ENCODE results near the gene NMT1. TPM values are rescaled to one million over a fixed set of nuclear protein-coding genes. Genes with fewer than 3 reads are reported as not detected.

Gene NMT1
- total and polyA plus RNA-seq, 2 of the 13 experiments (the other 11 are each of a cell fraction or from before 2014, with no cell fraction given) = 75.7 to 142 TPM

- TF ChIP-seq NFIC (IDR thresholded peaks at IDR 0.05; ENCODE audit: low read length) = no peak
- TF ChIP-seq RBAK (CRISPR knock-in tag; IDR thresholded peaks at IDR 0.05) = no peak
- TF ChIP-seq THAP8 (CRISPR knock-in tag; IDR thresholded peaks at IDR 0.05; ENCODE audit: borderline replicate concordance) = 0 out of 2 replicates have a peak, but pooled peaks have one; percentile 32
- no peak for TF ChIP-seq RNF2 (conservative IDR thresholded peaks at IDR 0.05; ENCODE audit: low read depth)
- no peak for TF ChIP-seq FOXP1 (IDR thresholded peaks at IDR 0.05)
- peak; percentile 48; the same call in 1 of the 2 replicates for TF ChIP-seq FOXP1 (CRISPR knock-in tag; IDR thresholded peaks at IDR 0.05)
- TF ChIP-seq EZH2 (conservative IDR thresholded peaks at IDR 0.05; ENCODE audit: low read depth, low read length) = no peak
- TF ChIP-seq CEBPB (IDR thresholded peaks at IDR 0.05; ENCODE audit: borderline replicate concordance, low read depth, low read length) = peak; percentile 67; the same call in 1 of the 2 replicates
- TF ChIP-seq KLF13 (CRISPR knock-in tag; IDR thresholded peaks at IDR 0.05) = no peak
- no peak for TF ChIP-seq E2F2 (CRISPR knock-in tag; IDR thresholded peaks at IDR 0.05; ENCODE audit: borderline replicate concordance)
- no peak for TF ChIP-seq XBP1 (CRISPR knock-in tag; IDR thresholded peaks at IDR 0.05)
- no peak for TF ChIP-seq PRMT3 (CRISPR knock-in tag; IDR thresholded peaks at IDR 0.05; ENCODE audit: borderline replicate concordance, low read depth)
- TF ChIP-seq RAD51 (IDR thresholded peaks at IDR 0.05; ENCODE audit: borderline replicate concordance) = no peak
- TF ChIP-seq ZNF770 (CRISPR knock-in tag; IDR thresholded peaks at IDR 0.05) = peak; percentile 59; the same call in 1 of the 2 replicates
- TF ChIP-seq ATF2 (CRISPR knock-in tag; IDR thresholded peaks at IDR 0.05) = peak; percentile 67
- no peak for TF ChIP-seq ZFP1 (CRISPR knock-in tag; IDR thresholded peaks at IDR 0.05)
- 0 out of 2 replicates have a peak, but pooled peaks have one; percentile 41 for TF ChIP-seq ZBTB34 (CRISPR knock-in tag; IDR thresholded peaks at IDR 0.05)
- TF ChIP-seq ZNF138 (CRISPR knock-in tag; IDR thresholded peaks at IDR 0.05; ENCODE audit: low read depth) = no peak
- peak; percentile 31; the same call in 1 of the 2 replicates for TF ChIP-seq ZKSCAN8 (CRISPR knock-in tag; IDR thresholded peaks at IDR 0.05; ENCODE audit: borderline replicate concordance)
- TF ChIP-seq CREB3 (CRISPR knock-in tag; IDR thresholded peaks at IDR 0.05) = no peak
- no peak for TF ChIP-seq ZSCAN30 (CRISPR knock-in tag; IDR thresholded peaks at IDR 0.05)
- no peak for TF ChIP-seq ZNF75D (CRISPR knock-in tag; IDR thresholded peaks at IDR 0.05; ENCODE audit: borderline replicate concordance)
These were observed 41.0 kb downstream of the NMT1 start (continued) for GRCh38 chr17:45101883-45102811.

Measured in HepG2 (cell line).